CD1c-positive myeloid dendritic cell (primary cell): ENCODE data around the gene TBL2.
"Not testable (repeated sequence)": the region's sequence is repeated elsewhere in the genome, so short reads cannot be mapped to it uniquely, and the experiment has no call there.

Experiments used
- DNase-seq: peaks from one replicate; pipeline ENCODE4 v3.0.0-alpha.2; 2016; ENCODE audit errors: extremely low spot score

Gene TBL2

GRCh38 chr7:73606801-73607691 lies 28.7 kb upstream of the TBL2 start:
- peak; percentile 64 for DNase-seq

DNA sequence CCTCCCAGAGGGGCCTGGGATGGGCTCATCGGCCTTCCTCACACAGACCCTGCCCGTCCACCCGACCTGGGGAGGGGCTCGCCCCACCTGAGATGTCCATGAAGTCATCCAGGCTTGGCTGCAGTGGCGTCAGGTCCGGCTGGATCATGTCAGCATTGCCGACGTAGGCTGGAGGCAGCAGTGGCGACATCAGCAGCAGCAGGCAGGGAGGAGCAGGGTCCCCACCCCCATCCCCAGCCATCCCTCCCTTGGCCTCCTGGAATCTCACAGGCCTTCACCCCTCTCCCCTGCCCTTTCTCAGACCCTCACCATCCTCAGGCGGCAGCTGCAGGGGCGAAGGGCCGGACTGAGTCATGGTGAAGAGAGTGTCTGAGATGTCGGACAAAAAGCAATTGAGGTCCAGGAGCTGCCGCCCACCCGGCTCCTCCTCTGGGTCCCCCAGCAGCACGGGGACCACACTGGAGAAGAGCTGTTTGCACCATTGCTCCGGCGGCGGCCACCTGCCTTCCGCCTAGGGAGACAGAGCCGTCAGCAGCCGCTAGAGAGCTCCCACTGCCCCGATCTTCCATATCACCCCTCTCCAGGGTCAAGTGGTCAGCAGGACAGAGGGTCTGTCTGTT lies 27.3 kb upstream of the TBL2 start:
- no peak for DNase-seq

- DNase-seq: peak; percentile 48
Observed at GRCh38 chr7:73602721-73603651, 24.6 kb upstream of the TBL2 start.

DNA sequence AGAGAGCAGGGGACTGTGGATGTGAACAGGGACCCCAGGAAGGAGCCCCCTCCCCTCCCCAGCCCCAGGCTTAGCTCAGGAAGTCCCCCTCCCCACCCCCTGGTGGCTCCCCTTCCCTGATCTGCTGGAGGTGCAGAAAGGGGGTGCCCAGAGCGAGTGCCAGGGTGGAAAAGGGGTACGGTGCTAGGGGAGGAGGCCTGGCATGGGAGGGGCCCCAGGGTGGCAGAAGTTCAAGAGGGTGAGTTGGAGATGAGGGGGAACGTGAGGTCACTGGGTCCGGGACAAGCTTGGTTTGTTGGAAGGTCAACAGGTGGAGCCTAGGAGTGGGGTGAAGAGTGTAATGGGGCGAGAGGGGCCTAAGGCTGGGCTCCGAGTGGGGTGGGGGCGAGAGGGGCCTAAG lies 21.5 kb upstream of the TBL2 start:
- DNase-seq: no peak

DNA sequence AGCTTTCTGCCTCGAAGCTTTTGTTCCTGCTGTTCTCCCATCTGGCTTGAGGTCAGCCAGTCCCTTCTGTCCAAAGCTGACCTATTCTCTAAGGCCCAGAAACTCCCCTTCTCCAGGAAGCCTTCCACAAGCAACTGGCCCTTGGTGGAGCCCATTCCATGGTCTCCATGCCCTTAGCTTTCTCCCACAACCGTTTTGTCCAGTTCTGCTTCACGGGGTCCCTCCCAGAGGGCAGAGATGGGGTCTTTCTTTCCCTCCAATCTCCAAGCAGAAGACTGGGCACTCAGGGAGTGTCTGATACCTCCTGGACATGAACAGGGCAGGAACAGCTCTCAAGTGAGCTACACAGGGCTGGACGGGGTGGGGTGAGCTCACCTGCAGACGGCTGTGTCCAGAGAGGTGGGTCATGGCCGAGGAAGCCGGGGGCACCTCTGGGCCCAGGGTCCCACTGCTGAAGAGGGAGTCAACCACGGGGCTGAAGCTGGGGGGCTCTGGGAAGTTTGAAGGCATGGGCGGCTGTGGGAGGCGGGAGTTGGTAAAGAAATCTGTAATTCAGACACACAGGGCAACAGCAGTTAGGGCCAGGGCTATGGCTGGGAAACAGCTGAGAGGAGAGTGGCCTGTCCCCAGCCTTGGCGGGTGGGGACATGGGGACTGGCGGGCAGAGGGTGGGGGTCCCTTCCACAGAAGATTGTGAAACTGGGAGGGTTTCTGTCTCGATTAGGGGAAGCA lies 20.9 kb upstream of the TBL2 start:
- no peak for DNase-seq

DNA sequence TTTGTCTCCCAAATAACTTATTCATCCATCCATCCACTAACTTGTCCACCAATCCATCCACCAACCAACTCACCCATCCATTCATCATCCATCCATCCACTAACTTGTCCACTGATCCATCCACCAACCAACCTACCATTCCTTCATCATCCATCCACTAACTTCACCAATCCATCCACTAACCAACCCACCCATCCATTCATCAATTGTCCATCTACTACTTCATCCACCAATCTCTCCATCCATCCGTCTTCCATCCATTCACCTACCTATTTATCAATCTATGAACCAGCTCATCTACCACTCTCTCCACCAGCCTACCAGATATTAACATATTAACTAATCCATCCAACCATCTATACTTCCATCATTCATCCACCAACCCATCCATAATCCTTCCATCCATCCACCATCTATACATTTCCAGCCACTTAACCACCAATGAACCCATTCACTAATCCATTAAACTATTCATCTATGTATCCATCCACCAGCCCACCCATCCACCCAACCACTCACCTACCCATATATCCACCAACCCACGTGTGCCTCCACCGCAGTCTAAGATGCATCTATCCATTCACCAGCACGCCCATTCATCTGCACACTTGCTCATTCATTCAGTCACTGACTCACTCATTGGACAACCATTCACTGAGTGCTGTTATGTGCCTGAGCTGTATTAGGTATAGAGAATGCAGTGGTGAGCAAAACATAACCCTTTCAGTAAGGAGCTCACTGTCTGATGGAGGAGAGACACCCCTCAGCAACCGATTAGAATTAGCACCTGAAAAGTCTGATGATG lies 19.8 kb upstream of the TBL2 start:
- DNase-seq: no peak

DNA sequence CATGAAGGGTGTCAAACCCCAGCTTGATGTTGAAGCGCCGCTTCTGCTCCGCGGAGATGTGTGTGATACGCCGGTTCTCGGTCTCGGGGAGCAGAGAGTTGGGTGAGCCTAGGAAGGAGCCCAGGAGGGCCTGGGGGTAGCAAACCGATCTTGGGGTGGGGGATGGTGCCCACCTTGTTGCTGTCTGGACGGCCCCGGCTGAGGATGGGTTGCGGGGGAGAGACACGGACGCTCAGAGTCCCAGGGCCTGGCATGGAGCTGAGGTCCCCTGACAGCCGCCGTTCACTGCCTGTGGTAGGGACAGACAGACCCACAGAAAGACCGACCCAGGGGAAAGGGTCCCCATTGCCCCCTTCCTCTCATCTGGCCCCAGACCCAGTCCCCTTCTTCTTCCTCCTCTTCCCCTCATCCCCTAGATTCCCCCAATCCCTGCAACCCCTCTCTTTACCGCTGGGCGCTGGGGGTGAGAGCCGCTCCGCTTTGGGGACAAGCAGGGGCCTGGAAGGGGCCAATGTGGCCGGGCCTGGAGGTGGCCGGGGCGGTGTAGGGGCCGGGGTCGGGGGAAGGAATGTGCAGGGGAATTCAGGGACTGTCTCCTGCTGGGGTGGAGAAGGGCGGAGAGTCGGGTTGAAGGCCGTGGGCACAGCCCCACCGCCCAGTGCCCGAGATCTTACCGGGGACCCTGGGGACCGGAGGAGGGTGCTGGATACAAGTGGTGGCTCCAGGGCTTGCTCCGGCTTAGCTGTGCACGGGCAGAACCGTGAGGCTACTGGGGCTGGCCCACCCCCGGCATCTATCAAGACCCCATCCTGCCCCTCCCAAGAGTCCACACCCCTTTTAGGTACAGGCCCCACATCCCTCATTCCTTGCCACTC lies 18.0 kb upstream of the TBL2 start:
- no peak for DNase-seq

- no peak for DNase-seq
Observed at GRCh38 chr7:73595358-73595757, 17.0 kb upstream of the TBL2 start.

- DNase-seq: no peak
Observed at GRCh38 chr7:73593207-73594045, 15.0 kb upstream of the TBL2 start.

DNA sequence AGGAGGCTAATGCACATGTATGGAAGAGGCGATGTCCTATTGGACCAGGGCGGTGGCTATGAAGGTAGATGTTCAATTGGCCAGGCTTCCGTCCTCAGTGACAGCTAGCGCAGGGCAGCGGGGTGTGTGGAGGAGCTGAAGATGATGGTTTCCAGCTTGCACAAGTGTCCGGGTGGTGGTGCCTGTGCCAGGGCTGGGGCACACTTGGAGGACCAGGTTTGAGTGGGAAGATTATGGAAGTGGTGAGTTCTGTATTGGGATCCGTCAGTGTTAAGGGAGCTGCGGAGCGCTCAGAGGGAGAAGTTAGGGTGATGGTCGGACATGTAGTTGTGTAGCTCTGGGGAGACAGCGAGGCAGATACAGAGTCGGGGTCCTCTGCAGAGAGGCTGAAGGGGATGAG lies 8.5 kb upstream of the TBL2 start:
- DNase-seq: no peak

DNA sequence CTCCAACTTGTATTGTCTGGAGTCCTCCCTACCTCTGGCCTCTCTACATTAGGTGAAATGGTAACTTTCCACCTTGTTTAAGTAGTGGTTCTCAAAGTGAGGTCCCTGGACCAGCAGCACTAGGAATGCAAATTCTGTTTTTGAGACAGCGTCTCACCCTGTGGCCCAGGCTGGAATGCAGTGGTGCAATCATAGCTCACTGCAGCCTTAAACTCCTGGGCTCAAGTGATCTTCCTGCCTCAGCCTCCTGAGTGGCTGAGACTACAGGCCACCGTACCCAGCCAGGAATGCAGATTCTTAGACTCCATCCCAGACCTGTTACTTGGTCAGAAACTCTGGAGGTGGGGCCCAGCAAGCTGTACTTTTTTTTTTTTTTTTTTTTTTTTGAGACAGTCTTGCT lies 6.8 kb upstream of the TBL2 start:
- no peak for DNase-seq

- peak; percentile 27 for DNase-seq
Observed at GRCh38 chr7:73582664-73583202, 4.4 kb upstream of the TBL2 start.

- not testable (repeated sequence) for DNase-seq
Observed at GRCh38 chr7:73581006-73581405, 2.6 kb upstream of the TBL2 start.

DNA sequence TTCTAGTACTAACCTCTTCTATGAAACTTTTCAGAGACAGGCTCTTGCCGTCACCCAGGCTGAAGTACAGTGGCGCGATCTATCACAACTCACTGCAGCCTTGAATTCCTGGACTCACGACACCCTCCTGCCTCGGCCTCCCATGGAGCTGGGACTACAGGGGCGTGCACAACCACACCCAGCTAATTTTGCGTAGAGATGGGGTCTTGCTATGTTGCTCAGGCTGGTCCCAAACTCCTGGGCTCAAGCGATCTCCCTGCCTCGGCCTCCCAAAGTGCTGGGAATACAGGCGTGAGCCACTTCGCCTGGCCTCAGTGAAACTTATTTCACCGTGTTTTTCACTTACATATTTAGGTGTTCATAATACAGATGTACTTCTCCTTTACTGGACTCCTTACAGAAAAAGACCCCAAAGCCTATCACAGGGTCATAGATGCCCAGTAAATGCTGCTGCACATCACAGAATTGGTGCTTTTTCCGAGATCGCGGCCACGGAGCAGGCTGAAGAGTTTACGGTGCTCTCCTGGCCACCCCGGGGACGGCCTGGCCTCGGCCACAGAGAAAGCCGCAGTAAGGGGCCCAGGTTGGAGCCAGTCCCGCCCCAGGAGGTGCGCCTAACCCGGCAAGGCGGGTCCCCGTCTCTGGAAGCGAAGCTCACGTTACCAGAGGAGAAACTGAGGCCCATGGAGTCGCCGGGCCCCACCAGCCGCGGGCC lies 595 bp downstream of the TBL2 start:
- DNase-seq: no peak

DNA sequence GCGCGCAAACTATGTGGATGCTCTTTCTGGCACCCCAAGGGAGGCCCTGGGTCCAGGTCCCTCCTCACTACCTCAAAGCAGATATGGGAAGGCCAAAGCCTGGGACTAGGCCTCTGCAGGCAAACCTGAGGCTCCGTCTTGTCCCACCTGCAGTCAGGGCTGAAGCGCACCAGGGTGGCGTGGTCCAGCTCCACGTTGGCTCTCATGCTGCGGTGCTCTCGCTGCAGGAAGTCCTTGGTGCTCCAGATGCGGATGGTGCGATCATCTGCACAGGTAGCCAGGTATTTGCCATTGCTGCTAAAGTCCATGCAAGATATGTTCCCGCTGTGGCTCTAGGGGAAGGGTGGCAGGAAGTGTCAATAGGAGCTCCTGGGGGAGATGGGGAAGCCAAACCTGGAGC lies 4.6 kb downstream of the TBL2 start:
- no peak for DNase-seq

- no peak for DNase-seq
Observed at GRCh38 chr7:73573276-73573675, 5.1 kb downstream of the TBL2 start.

GRCh38 chr7:73572767-73573186 lies 5.6 kb downstream of the TBL2 start:
- no peak for DNase-seq

- no peak for DNase-seq
Observed at GRCh38 chr7:73570977-73571376, 7.4 kb downstream of the TBL2 start.
